HepG2 (cell line): ENCODE results near the gene DPEP1. TPM values are rescaled to one million over a fixed set of nuclear protein-coding genes. Genes with fewer than 3 reads are reported as not detected.

Source experiments
- ATAC-seq: fragments of 200-7000 bp; cut with Tn5 transposase; 3 replicates; pipeline ENCODE4 v1.9.1; 2020; ENCODE audit warnings: mild to moderate bottlenecking, moderate library complexity
- BruUV-seq: library from RNA; stranded (reverse); fragments of 400-500 nt; replicated peaks from 2 replicates; lab custom pipeline; 2021; lab: Mats Ljungman, UMichigan
- CTCF ChIA-PET: fragments of 300-600 bp; formaldehyde crosslinking; extraction: SDS; loops from one replicate; lab custom pipeline; 2021; ENCODE audit warnings: low total read pairs, inconsistent platforms, low intra/inter-chr PET ratio; lab: Yijun Ruan, JAX
- POLR2A ChIA-PET: fragments of 350-600 bp; sonication (Branson Sonifier 250); formaldehyde crosslinking; loops from one replicate; lab custom pipeline; 2020; ENCODE audit warnings: antibody characterized with exemption, inconsistent platforms; lab: Yijun Ruan, JAX
- DNase-seq: peaks from one replicate; pipeline ENCODE4 v3.0.0-alpha.2; 2015; ENCODE audit warnings: low spot score
- FAIRE-seq: peaks from 3 replicates; lab custom pipeline; 2011; peaks lifted over from hg19 to GRCh38; lab: Jason Lieb, UNC
- H2AFZ ChIP-seq: one replicate; pipeline ENCODE4 v1.6.1; 2011; ENCODE audit warnings: low read length, inconsistent platforms
- H3K27ac ChIP-seq: fragments of 300-600 bp; 3 replicates; pipeline ENCODE4 v1.8.0; 2011; ENCODE audit warnings: mixed run types, mild to moderate bottlenecking, mixed read lengths, low read length, inconsistent platforms; ENCODE audit not compliant: insufficient read depth; ENCODE audit errors: extremely low read length
- H3K27me3 ChIP-seq, 2 experiments: fragments of 200-600 bp in 1 of 2; 2 replicates in 1 of 2; 3 replicates in 1 of 2; pipeline versions ENCODE4 v1.6.0 to v1.8.0; 2011; ENCODE audit warnings: low read length in 2 of 2, mild to moderate bottlenecking in 2 of 2, moderate library complexity in 2 of 2, inconsistent platforms in 1 of 2; ENCODE audit not compliant: insufficient read depth in 2 of 2, control insufficient read depth in 1 of 2
- H3K36me3 ChIP-seq, 2 experiments: fragments of 200-600 bp in 1 of 2; replicated peaks in 1 of 2; 2 replicates in 1 of 2; 3 replicates in 1 of 2; pipeline versions ENCODE4 v1.5.1 to v1.8.0; 2011; ENCODE audit warnings: low read length in 2 of 2, inconsistent platforms in 1 of 2; ENCODE audit not compliant: insufficient read depth in 2 of 2, control insufficient read depth in 1 of 2
- H3K4me1 ChIP-seq: 2 replicates; pipeline ENCODE4 v1.5.1; 2012; ENCODE audit warnings: low read length, inconsistent platforms; ENCODE audit not compliant: insufficient read depth
- H3K4me2 ChIP-seq: 2 replicates; pipeline ENCODE4 v1.6.0; 2011; ENCODE audit warnings: low read depth, low read length, inconsistent platforms
- H3K4me3 ChIP-seq, 3 experiments: fragments of 200-600 bp in 1 of 3; sonication (generic), shearing (Covaris generic) in 1 of 3; replicated peaks in 1 of 3; 2 replicates each; pipeline ENCODE4 v1.5.1; 2011 to 2016; ENCODE audit warnings: low read length in 3 of 3, inconsistent platforms in 2 of 3, low read depth in 2 of 3, mild to moderate bottlenecking in 2 of 3, control low read depth in 1 of 3, mixed read lengths in 1 of 3; ENCODE audit not compliant: insufficient read depth in 1 of 3
- H3K79me2 ChIP-seq: one replicate; pipeline ENCODE4 v1.6.1; 2011; ENCODE audit warnings: low read length, inconsistent platforms; ENCODE audit not compliant: insufficient read depth
- H3K9ac ChIP-seq: 2 replicates; pipeline ENCODE4 v1.6.0; 2011; ENCODE audit warnings: mild to moderate bottlenecking, low read depth, low read length, inconsistent platforms; ENCODE audit not compliant: insufficient read depth
- H3K9me3 ChIP-seq: 2 replicates; pipeline ENCODE4 v1.5.1; 2012; ENCODE audit warnings: mild to moderate bottlenecking, low read length
- H4K20me1 ChIP-seq: 2 replicates; pipeline ENCODE4 v1.6.0; 2011; ENCODE audit warnings: inconsistent platforms, mild to moderate bottlenecking, low read length, moderate library complexity; ENCODE audit not compliant: insufficient read depth
- CSRNP2 ChIP-seq: sonication (generic); formaldehyde crosslinking; conservative IDR thresholded peaks from 2 replicates; pipeline ENCODE4 v1.8.0; 2022; ENCODE audit warnings: low read depth, missing genetic modification reagents
- HIVEP1 ChIP-seq: sonication (generic); formaldehyde crosslinking; IDR thresholded peaks from 2 replicates; pipeline ENCODE4 v1.4.0; 2020; ENCODE audit warnings: mild to moderate bottlenecking, missing genetic modification reagents
- HNRNPLL ChIP-seq: fragments of 200-400 bp; formaldehyde crosslinking; IDR thresholded peaks from 2 replicates; pipeline ENCODE4 v1.6.1; 2017; ENCODE audit warnings: mild to moderate bottlenecking, low read depth, low read length; ENCODE audit not compliant: poor library complexity, severe bottlenecking
- KDM5B ChIP-seq: sonication (generic); formaldehyde crosslinking; IDR thresholded peaks from 2 replicates; pipeline ENCODE4 v1.4.0; 2020; ENCODE audit warnings: missing genetic modification reagents, mild to moderate bottlenecking, borderline replicate concordance
- THAP11 ChIP-seq: IDR thresholded peaks from 2 replicates; pipeline ENCODE4 v1.6.1; 2016; ENCODE audit warnings: missing biosample characterization, missing genetic modification reagents
- UBTF ChIP-seq: sonication (generic); formaldehyde crosslinking; IDR thresholded peaks from 2 replicates; pipeline ENCODE4 v1.4.0; 2020; ENCODE audit warnings: mild to moderate bottlenecking, missing genetic modification reagents
- ZFY ChIP-seq: sonication (generic); formaldehyde crosslinking; IDR thresholded peaks from 2 replicates; pipeline ENCODE4 v1.4.0; 2020; ENCODE audit warnings: missing genetic modification reagents
- ZNF687 ChIP-seq: sonication (generic); formaldehyde crosslinking; IDR thresholded peaks from 2 replicates; pipeline ENCODE4 v1.5.1; 2020; ENCODE audit warnings: mild to moderate bottlenecking, missing genetic modification reagents, moderate library complexity
- WGBS: methylation state at CpG from one replicate; pipeline ENCODE4 v1.1.6; 2017; ENCODE audit warnings: low lambda C conversion rate; 5-methylcytosine and 5-hydroxymethylcytosine counted together
- in situ Hi-C: cut with HindIII; loops from 2 replicates; pipeline ENCODE4 v1.10.0; 2017; ENCODE audit warnings: low pct_unique_long_range_greater_than_20kb; ENCODE audit not compliant: extremely low pct_ligation_motif_present
- intact Hi-C: fragments of 100-400 bp; cut with micrococcal nuclease; formaldehyde crosslinking; loops from one replicate; pipeline ENCODE4 v1.10.0; 2022; ENCODE audit not compliant: unreplicated experiment
- polyA plus RNA-seq, 8 experiments: library from polyadenylated mRNA; depleted of rRNA in 3 of 8; stranded (reverse) in 7 of 8; unstranded in 1 of 8; fragments of >200 nt; fragmentation: Illumina TruSeq in 4 of 8; extraction: Trizol in 4 of 8; gene quantifications; 2 replicates each; pipeline versions ENCODE4 v1.2.1 to v1.2.3, GENCODE V29; 2011 to 2016; ENCODE audit warnings: low read depth in 4 of 8, missing spikeins in 1 of 8, mixed read lengths in 1 of 8; ENCODE audit not compliant: insufficient read depth in 1 of 8
- total RNA-seq, 5 experiments: library from RNA; depleted of rRNA; stranded (reverse); fragments of >200 nt; fragmentation: Illumina TruSeq; extraction: Trizol; gene quantifications; 2 replicates each; pipeline ENCODE4 v1.2.3, GENCODE V29; 2016; ENCODE audit warnings: low read depth in 1 of 5

DPEP1 gene
- total and polyA plus RNA-seq, 2 of the 13 experiments (the other 11 are each of a cell fraction or from before 2014, with no cell fraction given), result 37.6 to 52.2 TPM

GRCh38 chr16:89584768-89585549 is 28.5 kb upstream of the DPEP1 start:
- no peak overlapping the region for H2AFZ ChIP-seq
- H3K36me3 ChIP-seq, result no peaks in the 10 kb centered on the region
- no peak for TF ChIP-seq THAP11 (CRISPR knock-in tag)
- TF ChIP-seq HIVEP1, result peak; percentile 31; the same call in 1 of the 2 replicates
- peak; percentile 27; the same call in 1 of the 2 replicates for TF ChIP-seq KDM5B (CRISPR knock-in tag)
- TF ChIP-seq ZFY, result 0 out of 2 replicates have a peak, but pooled peaks have one; percentile 26
- TF ChIP-seq ZNF687 (CRISPR knock-in tag), result peak; percentile 55
- no peak for TF ChIP-seq CSRNP2 (CRISPR knock-in tag)
- peak; percentile 35; the same call in 1 of the 2 replicates for TF ChIP-seq UBTF
- peak; percentile 5 for TF ChIP-seq HNRNPLL
- FAIRE-seq (no peak), DNase-seq (no peak), ATAC-seq (peak; percentile 34)
- no peaks in the 10 kb centered on the region for H3K9me3 ChIP-seq
- POLR2A ChIA-PET, result interaction anchor here (0.8 to 1.4 kb wide), 2 partner anchors 12 to 22 kb away, joined by 3 to 5 read pairs; no protein-coding TSS in a partner anchor
- intact Hi-C loops (no loop called here), in situ Hi-C loops (no loop called here)
- H3K27me3 ChIP-seq, result peaks cover 0 to 36% of the 10 kb centered on the region in 2 experiments; a peak in 3 of 5 replicates
- no peaks in the 10 kb centered on the region for H4K20me1 ChIP-seq
- H3K4me3 ChIP-seq, result peak overlapping the region in 1 of 3 experiments; percentile 53; a peak in 1 of 6 replicates
- H3K4me1 ChIP-seq, result peaks cover 47% of the 10 kb centered on the region
- 20% methylated on average over 22 of the region's 25 CpGs for WGBS
- H3K79me2 ChIP-seq, result no peaks in the 10 kb centered on the region
- H3K27ac ChIP-seq, result no peak overlapping the region
- peak overlapping the region; percentile 51 for H3K4me2 ChIP-seq
- BruUV-seq, result no TSS peak
- CTCF ChIA-PET, result no interaction called here
- peak overlapping the region; percentile 16; the same call in 1 of the 2 replicates for H3K9ac ChIP-seq
